Activated CD4-positive, alpha-beta T cell treated with anti-CD3 and anti-CD28 coated beads for 24 hours (primary cell): ENCODE results near the gene CSAD.
"Not testable (repeated sequence)": the region's sequence is repeated elsewhere in the genome, so short reads cannot be mapped to it uniquely, and the experiment has no call there.

Experiments
- DNase-seq, 2 donors: peaks; one replicate each; pipeline ENCODE4 v3.0.0-alpha.2; 2020; ENCODE audit warnings: low read depth in 2 of 2

The CSAD gene

DNA sequence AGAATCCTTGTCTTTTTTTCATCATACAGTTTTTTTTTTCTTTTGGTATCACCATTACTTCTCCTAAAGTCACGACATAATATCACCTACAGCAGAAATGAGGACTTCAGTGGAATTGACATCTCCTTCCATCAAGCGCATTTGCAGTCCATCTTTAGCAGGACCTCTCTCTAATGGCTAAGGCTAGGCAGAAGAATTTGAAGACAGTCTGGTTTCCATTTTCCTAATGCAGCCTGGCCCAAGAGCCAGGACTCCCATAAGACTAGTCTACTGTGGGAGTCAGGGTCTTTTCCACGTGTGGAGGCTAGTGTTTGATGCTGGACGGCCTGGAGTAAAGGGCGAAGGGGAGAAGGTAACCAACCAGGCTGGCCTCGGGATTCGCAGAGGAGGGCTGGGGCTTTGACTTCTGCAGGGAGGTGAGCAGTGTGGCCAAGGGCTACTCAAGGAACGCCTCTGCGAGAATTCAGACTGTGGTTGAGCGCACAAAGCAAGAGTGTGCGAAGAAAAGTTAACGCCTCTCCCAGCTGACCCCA is 972 bp downstream of the CSAD start:
- no peak for DNase-seq

DNA sequence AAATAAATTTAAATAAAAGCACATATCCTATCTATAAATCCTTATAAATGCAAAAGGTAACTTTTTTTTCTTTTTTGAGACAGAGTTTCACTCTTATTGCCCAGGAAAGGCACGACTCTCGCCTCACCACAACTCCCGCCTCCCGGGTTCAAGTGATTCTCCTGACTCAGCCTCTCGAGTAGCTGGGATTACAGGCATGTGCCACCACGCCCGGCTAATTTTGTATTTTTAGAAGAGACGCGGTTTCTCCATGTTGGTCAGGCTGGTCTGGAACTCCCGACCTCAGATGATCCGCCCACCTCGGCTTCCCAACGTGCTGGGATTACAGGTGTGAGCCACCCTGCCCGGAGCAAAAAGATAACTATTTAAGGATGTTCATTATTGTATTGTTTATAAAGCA is 1.9 kb downstream of the CSAD start:
- DNase-seq, result not testable (repeated sequence)

GRCh38 chr12:53177447-53177846 is 3.3 kb downstream of the CSAD start:
- DNase-seq, result not testable (repeated sequence)

DNA sequence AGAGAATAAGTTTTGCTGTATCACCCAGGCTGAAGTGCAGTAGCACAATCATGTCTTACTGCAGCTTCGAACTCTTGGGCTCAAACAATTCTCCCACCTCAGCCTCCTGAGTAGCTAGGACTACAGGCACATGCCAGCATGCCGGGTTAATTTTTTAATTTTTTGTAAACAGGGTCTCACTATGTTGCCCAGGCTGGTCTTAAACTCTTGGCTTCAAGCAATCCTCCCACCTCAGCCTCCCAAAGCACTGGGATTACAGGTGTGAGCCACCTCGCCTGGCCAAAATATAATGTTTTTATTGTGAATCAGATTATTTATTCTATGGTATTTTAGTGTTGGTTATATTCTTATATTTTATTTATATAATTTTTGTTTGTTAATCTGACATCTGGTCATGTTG is 4.0 kb downstream of the CSAD start:
- no peak for DNase-seq

DNA sequence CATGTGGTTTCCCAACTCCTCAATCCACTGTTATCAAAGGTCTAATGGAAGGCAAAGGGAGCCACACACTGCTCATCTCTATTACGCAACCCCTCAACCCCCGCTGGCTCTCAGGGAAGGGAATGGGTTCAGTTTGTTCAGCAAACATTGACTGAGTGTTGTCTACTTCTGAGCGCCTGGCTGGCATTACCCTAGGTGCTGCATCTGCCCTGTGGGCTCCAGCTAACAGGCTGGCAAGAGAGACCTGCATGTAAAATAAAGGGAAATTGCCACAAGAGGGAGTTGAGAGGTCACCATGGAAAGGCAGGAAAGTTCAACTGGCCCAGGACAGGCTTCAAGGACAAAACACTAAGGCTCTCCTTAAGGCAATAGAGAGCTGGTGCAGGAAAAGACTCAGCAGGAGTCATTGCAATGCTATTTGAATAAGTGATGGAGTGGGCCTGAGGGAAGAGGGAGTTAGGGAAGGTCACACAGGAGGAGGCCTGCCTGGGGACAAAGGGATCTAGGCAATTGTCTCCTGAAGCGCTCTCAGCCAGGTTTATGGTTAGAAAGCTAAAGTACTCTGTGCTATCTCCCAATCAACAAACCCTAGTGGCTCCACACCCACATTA is 5.7 kb downstream of the CSAD start:
- no peak for DNase-seq

GRCh38 chr12:53173085-53173715 is 7.5 kb downstream of the CSAD start:
- no peak for DNase-seq

- no peak for DNase-seq
These were observed 8.4 kb downstream of the CSAD start for GRCh38 chr12:53172352-53172751.

DNA sequence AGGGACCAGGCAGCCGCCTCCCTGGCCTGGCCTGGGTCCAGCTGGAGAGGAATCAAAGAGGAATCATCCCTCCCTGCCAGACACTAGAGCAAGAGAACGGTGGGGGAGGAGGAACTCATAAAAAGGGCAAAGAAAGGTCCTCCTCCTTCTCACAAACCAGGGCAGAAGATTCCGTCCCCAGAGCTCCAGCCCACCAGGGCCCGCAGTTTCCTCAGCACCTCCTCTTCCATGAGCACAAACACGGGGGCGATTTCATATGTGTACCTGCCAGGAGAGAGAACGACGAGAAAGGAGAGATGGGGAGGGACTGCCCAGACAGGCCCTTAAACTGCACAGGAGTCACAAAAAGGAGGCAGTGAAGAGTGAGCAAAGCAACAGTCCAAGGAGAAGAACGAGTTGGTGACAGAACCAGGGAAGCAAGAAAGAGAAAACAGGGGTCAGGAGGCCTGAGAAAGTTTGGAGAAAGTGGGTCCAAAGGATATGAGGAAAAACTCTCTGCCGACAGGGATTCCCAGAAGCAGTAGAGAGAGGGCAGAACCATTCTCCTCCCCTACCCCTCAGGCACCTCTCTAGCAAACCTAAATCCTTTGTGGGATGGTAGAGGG is 8.9 kb downstream of the CSAD start:
- no peak for DNase-seq

DNA sequence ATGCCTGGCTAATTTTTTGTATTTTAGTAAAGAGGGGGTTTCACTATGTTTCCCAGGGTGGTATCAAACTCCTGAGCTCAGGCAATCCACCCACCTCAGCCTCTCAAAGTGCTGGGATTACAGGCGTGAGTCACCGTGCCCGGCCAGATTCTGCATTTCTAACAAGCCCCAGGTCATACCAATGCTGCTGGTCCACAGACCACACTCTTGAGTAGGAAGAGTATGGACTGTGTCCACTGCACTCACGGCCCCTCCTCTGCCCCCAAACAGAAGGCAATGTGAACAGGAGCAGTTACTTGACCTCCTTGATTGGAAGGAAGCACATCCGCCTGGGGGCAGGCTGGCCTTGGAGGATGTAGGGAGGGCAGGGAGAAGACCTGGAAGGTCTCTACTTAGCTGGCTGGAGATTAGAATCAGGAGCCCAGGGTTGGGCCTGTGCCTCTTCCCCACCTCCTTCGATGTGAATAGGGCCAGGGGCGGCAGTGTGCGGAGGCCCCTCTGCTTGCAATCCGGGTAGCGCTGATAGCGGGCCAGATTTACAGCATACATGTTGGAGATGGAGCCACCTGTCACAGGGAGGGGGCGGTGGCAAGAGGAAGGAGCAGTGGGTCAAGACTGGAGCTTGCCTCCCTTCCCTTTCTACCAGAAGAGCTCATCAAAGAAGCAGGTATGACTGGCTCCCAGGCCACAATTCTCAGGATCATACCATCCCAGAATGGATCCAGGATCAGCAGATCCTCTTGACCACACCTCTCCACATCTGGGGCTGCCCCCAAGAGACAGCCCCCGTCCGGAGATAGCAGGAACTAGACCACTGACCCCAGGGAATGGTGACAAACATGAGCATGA is 9.6 kb downstream of the CSAD start:
- DNase-seq, result no peak

- DNase-seq, result no peak
These were observed 10.5 kb downstream of the CSAD start for GRCh38 chr12:53170215-53170614.

DNA sequence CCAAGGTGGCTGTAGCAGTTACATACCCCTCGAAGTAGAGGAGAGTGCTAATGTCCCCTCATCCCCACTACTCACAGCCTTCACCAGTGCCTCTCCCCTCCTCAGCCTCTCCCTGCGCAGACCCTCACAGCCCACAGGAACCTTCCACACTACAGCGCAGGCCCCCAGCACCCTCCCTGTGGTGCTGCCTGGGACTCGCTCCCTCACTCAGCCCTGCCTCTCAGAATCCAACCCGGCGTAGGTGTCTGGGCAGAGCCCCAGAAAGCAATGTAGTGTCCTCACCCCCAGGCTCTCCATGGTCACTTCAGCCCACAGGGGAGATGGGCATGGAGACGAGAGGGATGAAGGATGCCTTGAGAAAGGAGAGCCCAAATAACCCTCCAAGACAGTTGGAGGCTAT is 11.1 kb downstream of the CSAD start:
- no peak for DNase-seq

DNA sequence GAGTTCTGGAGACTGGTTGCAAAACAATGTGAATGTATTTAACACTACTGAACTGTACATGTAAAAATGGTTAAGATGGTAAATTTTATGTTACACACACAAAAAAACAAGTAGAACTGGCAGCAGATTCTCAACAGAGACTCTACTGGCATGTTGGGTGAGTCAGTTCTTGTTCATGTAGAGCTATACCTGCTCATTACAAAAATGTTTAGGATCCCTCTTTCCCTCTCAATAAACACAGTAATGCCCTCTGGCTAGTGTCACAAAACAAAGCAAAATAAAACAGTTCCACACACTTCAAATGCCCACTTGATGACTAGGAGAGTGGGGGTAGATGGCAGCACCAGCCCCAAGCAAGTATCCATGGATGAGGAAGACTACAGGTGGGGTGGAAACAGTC is 13.9 kb downstream of the CSAD start:
- DNase-seq, result no peak

DNA sequence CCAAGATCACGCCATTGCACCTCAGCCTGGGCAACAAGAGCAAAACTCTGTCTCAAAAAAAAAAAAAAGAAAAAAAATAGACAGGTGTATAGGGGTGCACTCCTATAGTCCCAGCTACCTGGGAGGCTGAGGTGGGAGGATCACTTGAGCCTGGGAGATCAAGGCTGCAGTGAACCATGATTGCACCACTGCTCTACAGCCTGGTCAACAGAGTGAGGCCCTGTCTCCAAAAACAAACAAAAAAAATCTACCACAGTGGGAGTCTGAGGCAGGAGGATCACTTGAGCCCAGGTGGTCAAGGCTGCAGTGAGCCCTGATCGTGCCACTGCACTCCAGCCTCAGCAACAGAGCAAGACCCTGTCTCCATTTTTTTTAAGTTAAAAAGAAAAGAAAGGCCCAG is 17.7 kb downstream of the CSAD start:
- DNase-seq, result not testable (repeated sequence)

- no peak for DNase-seq
These were observed 19.4 kb downstream of the CSAD start for GRCh38 chr12:53161119-53161911.

GRCh38 chr12:53160673-53161072 is 20.1 kb downstream of the CSAD start:
- no peak for DNase-seq

DNA sequence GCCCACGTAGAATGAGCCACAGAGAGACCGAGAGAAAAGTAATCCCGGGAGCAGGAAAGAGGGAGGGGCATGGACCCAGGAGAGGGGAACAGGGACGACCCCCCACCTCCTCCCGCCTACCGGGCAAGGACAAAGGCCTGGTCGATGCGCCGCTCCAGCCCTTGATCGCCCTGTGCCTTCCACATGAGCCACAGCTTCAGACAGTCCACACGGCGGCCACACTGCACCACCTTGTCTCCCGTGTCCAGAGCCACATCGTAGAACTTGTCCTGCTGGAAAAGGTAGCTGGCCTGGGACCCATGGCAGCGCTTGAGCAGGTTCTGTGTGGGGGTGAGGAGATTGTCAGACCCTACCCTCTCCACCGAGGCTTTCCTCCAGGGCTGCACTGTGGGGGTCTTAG is 20.7 kb downstream of the CSAD start:
- no peak for DNase-seq

- peak; percentile 90 to 92 for DNase-seq
These were observed 21.4 kb downstream of the CSAD start for GRCh38 chr12:53159195-53159839.

DNA sequence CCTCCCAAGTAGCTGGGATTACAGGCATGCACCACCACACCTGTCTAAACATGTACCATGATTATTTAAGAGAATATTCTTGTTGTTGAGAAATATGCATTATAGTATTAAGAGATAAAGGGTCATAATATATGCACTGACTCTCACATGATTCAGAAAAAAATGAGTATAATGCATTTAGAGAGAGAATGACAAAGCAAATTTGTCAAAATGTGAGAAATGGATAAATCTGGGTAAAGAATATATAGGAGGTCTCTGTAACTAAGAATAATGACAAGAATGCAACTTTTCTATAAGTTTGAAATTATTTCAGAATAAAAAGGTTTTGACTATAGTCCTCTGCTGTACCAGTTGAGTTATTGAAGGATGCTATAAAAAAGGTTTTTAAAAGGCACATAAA is 28.3 kb downstream of the CSAD start:
- no peak for DNase-seq

DNA sequence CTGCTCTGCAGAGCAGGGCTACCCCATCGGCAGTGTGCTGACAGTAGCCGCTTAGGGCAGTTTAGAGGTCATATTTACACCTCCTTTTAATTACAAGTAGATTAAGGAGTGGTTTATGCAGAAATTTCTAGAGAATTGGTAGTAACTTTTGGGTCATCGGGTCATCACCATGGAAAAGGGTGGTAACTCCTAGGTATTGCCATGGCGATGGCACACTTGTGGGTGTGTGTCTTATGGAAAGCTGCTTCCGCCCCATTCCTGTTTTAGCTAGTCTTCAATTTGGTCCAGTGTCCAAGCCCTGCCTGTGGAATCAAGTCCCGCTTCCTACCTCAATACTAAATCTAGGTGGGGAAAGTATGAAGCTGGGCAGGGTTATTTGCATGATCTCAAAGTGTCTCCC is 29.7 kb downstream of the CSAD start:
- no peak for DNase-seq

GRCh38 chr12:53147653-53148052 is 33.1 kb downstream of the CSAD start:
- DNase-seq, result no peak

DNA sequence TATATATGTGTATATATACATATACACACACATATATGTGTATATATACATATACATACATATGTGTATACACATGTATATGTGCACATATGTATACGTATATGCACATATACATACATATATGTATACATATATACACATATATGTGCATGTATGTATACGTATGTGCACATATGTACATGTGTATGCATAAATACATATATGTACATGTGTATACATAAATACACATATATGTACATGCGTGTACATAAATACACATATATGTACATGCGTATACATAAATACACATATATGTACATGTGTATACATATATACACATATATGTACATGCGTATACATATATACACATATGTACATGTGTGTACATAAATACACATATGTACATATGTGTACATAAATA is 33.5 kb downstream of the CSAD start:
- no peak for DNase-seq
